OCI-LY3 (cell line): ENCODE results near the gene ACOXL.
"Not testable (repeated sequence)": the region's sequence is repeated elsewhere in the genome, so short reads cannot be mapped to it uniquely, and the experiment has no call there.

Source experiments
- H2AFZ ChIP-seq: fragments of 200-600, 300-600 bp; shearing (Covaris generic); 2 replicates; pipeline ENCODE4 v1.6.0; 2014; ENCODE audit warnings: antibody characterized with exemption, low read depth, low read length
- H3K27ac ChIP-seq: fragments of 200-600, 300-600 bp; sonication (generic); 2 replicates; pipeline ENCODE4 v1.5.1; 2014; ENCODE audit warnings: mild to moderate bottlenecking, low read length, moderate library complexity, mixed read lengths
- H3K27me3 ChIP-seq: fragments of 200-600, 300-600 bp; sonication (generic); 2 replicates; pipeline ENCODE4 v1.6.1; 2014; ENCODE audit warnings: low read depth, low read length, mixed read lengths
- H3K36me3 ChIP-seq: fragments of 200-600, 300-600 bp; sonication (generic); replicated peaks from 2 replicates; pipeline ENCODE3; 2014; ENCODE audit warnings: low read depth, low read length, mixed read lengths
- H3K4me1 ChIP-seq: fragments of 300-600, 200-600 bp; sonication (generic); 2 replicates; pipeline ENCODE4 v1.6.1; 2014; ENCODE audit warnings: low read length, mixed read lengths
- H3K4me2 ChIP-seq: fragments of 200-600, 300-600 bp; sonication (generic); 2 replicates; pipeline ENCODE4 v1.6.1; 2014; ENCODE audit warnings: low read length, mixed read lengths
- H3K4me3 ChIP-seq: fragments of 300-600, 200-600 bp; sonication (generic); 2 replicates; pipeline ENCODE4 v1.5.1; 2014; ENCODE audit warnings: antibody characterized with exemption, mild to moderate bottlenecking, low read length, moderate library complexity
- H3K79me2 ChIP-seq: fragments of 300-600, 200-600 bp; shearing (Covaris generic); 2 replicates; pipeline ENCODE4 v1.6.1; 2014; ENCODE audit warnings: mild to moderate bottlenecking, low read length, mixed read lengths
- H3K9ac ChIP-seq: fragments of 300-600, 200-600 bp; shearing (Covaris generic); 2 replicates; pipeline ENCODE4 v1.6.0; 2014; ENCODE audit warnings: mild to moderate bottlenecking, low read length, moderate library complexity
- H3K9me3 ChIP-seq: fragments of 200-600, 300-600 bp; shearing (Covaris generic); 2 replicates; pipeline ENCODE4 v1.6.1; 2014; ENCODE audit warnings: low read length, mixed read lengths; ENCODE audit not compliant: insufficient read depth
- H4K20me1 ChIP-seq: fragments of 200-600, 300-600 bp; sonication (generic); 2 replicates; pipeline ENCODE4 v1.6.1; 2016; ENCODE audit warnings: low read length, mixed read lengths; ENCODE audit not compliant: insufficient read depth
- EZH2phosphoT487 ChIP-seq: fragments of 200-600 bp; shearing (Covaris generic); IDR thresholded peaks from 2 replicates; pipeline ENCODE4 v1.6.1; 2018; ENCODE audit warnings: antibody characterized with exemption, mixed run types, low read depth
- TF ChIP-seq, protein P1 (sequence below): fragments of 200-600, 300-600 bp; sonication (generic); IDR thresholded peaks from 2 replicates; pipeline ENCODE4 v1.5.1; 2014; ENCODE audit warnings: antibody characterized with exemption, low read length, low read depth

Gene ACOXL

GRCh38 chr2:111042772-111043771, 310.7 kb downstream of the ACOXL start:
- Histone ChIP-seq H3K27ac (no peak overlapping the region), H3K4me1 (no peaks in the 10 kb centered on the region)

GRCh38 chr2:111044066-111044465, 311.7 kb downstream of the ACOXL start:
- Histone ChIP-seq H3K4me1 (no peaks in the 10 kb centered on the region), H3K27ac (no peak overlapping the region), H4K20me1 (peaks cover 11% of the 10 kb centered on the region; the same call in 1 of the 2 replicates), H3K9ac (no peak overlapping the region), H3K9me3 (no peaks in the 10 kb centered on the region), H3K4me2 (no peak overlapping the region), H3K27me3 (peaks cover 92% of the 10 kb centered on the region), H3K36me3 (no peaks in the 10 kb centered on the region), H3K79me2 (no peaks in the 10 kb centered on the region), H2AFZ (no peak overlapping the region), H3K4me3 (no peak overlapping the region)
- TF ChIP-seq, protein P1, sequence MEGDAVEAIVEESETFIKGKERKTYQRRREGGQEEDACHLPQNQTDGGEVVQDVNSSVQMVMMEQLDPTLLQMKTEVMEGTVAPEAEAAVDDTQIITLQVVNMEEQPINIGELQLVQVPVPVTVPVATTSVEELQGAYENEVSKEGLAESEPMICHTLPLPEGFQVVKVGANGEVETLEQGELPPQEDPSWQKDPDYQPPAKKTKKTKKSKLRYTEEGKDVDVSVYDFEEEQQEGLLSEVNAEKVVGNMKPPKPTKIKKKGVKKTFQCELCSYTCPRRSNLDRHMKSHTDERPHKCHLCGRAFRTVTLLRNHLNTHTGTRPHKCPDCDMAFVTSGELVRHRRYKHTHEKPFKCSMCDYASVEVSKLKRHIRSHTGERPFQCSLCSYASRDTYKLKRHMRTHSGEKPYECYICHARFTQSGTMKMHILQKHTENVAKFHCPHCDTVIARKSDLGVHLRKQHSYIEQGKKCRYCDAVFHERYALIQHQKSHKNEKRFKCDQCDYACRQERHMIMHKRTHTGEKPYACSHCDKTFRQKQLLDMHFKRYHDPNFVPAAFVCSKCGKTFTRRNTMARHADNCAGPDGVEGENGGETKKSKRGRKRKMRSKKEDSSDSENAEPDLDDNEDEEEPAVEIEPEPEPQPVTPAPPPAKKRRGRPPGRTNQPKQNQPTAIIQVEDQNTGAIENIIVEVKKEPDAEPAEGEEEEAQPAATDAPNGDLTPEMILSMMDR: no peak
- no peak for TF ChIP-seq EZH2phosphoT487

More at GRCh38 chr2:111042772-111043771, 310.7 kb downstream of the ACOXL start:
- no peak overlapping the region for H2AFZ ChIP-seq
- H3K79me2 ChIP-seq: no peaks in the 10 kb centered on the region
- H3K9me3 ChIP-seq: no peaks in the 10 kb centered on the region
- H3K9ac ChIP-seq: no peak overlapping the region
- H3K36me3 ChIP-seq: no peaks in the 10 kb centered on the region
- TF ChIP-seq EZH2phosphoT487: no peak
- TF ChIP-seq, protein P1: no peak
- peaks cover 91% of the 10 kb centered on the region for H3K27me3 ChIP-seq
- H3K4me3 ChIP-seq: no peak overlapping the region
- peaks cover 11% of the 10 kb centered on the region; the same call in 1 of the 2 replicates for H4K20me1 ChIP-seq
- H3K4me2 ChIP-seq: no peak overlapping the region

DNA sequence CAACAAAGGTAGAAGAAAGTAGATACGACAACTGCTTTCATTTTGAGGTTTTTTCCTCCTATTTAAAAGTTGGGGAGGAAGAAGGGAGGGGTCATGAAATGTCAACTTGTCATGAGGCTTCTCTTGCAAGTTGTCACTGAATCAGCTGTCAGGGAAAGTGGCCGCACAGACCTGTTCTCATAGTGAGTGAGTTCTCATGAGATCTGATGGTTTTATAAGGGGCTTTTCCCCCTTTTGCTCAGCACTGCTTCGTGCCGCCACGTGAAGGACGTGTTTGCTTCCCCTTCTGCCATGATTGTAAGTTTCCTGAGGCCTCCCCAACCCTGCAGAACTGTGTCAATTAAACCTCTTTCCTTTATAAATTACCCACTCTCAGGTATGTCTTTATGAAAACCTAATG, 312.9 kb downstream of the ACOXL start:
- H3K79me2 ChIP-seq, H2AFZ ChIP-seq, H3K4me1 ChIP-seq, H3K9me3 ChIP-seq, H3K9ac ChIP-seq, H3K4me2 ChIP-seq, H3K27ac ChIP-seq, H3K4me3 ChIP-seq, H3K36me3 ChIP-seq: not testable (repeated sequence)
- H3K27me3 ChIP-seq: peaks cover 91% of the 10 kb centered on the region
- H4K20me1 ChIP-seq: peaks cover 11% of the 10 kb centered on the region; the same call in 1 of the 2 replicates

- Histone ChIP-seq H3K9ac (no peak overlapping the region), H3K79me2 (no peaks in the 10 kb centered on the region), H4K20me1 (0 out of 2 replicates have a peak, but pooled peaks cover 7% of the 10 kb centered on the region), H3K9me3 (no peaks in the 10 kb centered on the region), H3K27me3 (peaks cover 91% of the 10 kb centered on the region), H3K4me3 (no peak overlapping the region), H3K4me1 (no peaks in the 10 kb centered on the region), H3K27ac (no peak overlapping the region), H3K4me2 (no peak overlapping the region), H3K36me3 (no peaks in the 10 kb centered on the region), H2AFZ (no peak overlapping the region)
- TF ChIP-seq, protein P1: no peak
- no peak for TF ChIP-seq EZH2phosphoT487
Observed at GRCh38 chr2:111045771-111046444, 313.5 kb downstream of the ACOXL start.
